GM18861 (cell line): ENCODE results near the gene RET.

Experiments
- ATAC-seq: cut with Tn5 transposase; IDR thresholded peaks from one replicate; pipeline ENCODE4 v1.9.1; 2021; ENCODE audit not compliant: unreplicated experiment

The RET gene

GRCh38 chr10:43076876-43077420, at the start of gene RET:
TSS of gene RET (plus strand) at chr10:43077069. CDS start at chr10:43077259, 190 bp downstream.
- no peak for ATAC-seq

GRCh38 chr10:43027331-43027955, 49.4 kb upstream of the RET start:
- ATAC-seq, result no peak

DNA sequence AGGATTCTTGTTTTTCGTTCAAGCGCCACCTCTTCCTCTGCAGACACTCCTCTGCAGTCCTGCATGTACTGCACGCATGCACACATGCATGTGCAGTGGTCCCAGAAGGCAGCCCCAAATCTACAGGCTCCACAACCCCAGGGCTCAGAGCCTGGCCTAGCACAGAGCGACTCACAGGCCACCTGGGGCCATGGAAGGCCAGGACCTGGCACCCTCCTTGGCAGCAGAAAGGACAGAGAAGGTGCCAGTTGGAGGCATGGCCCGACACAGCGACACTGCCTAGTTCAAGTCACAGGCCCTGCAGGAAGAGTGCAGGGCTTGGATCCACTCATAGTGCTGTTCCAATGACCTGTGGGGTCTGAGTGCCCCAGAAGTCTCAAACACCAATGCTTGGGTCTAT, 48.7 kb upstream of the RET start:
- ATAC-seq, result no peak

- no peak for ATAC-seq
Observed at GRCh38 chr10:43029043-43029442, 47.8 kb upstream of the RET start.

GRCh38 chr10:43032613-43033012, 44.3 kb upstream of the RET start:
- no peak for ATAC-seq

DNA sequence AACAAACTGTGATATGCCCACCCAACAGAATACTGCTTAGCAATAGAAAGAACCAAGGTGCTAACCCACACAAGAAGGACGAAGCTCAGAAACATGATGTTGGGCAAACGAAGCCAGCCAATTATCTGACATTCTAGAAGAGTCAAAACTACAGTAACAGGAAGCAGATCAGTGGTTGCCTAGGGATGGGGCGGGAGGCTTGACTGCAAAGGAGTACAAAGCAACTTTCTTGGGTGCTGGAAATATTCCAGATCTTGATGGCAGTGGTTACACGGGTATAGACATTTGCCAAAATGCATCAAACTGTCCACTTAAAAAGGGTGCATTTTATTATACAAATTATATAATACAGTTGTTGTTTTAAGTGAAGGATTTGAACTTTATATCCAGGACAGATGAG, 41.1 kb upstream of the RET start:
- no peak for ATAC-seq

GRCh38 chr10:43036481-43037428, 40.1 kb upstream of the RET start:
- no peak for ATAC-seq

DNA sequence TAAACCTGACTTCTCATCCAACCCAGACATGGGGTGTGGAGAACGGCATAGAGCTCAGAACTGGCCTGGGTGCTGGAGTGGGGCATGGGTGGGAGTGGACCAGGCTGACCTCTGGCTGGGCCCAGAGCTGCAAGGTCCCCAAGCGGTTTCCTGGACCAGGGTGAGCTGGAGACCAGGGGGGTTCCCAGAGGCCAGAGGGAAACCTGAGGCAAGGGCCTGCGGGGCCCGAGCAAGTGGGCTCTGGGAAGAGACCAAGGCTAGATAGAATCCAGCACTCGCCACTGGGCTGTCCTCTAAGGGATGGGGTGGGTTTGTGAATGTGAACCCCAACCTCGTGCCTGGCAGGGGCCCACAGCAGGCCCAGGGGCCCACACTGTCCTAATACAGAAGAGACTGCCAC, 39.4 kb upstream of the RET start:
- no peak for ATAC-seq

DNA sequence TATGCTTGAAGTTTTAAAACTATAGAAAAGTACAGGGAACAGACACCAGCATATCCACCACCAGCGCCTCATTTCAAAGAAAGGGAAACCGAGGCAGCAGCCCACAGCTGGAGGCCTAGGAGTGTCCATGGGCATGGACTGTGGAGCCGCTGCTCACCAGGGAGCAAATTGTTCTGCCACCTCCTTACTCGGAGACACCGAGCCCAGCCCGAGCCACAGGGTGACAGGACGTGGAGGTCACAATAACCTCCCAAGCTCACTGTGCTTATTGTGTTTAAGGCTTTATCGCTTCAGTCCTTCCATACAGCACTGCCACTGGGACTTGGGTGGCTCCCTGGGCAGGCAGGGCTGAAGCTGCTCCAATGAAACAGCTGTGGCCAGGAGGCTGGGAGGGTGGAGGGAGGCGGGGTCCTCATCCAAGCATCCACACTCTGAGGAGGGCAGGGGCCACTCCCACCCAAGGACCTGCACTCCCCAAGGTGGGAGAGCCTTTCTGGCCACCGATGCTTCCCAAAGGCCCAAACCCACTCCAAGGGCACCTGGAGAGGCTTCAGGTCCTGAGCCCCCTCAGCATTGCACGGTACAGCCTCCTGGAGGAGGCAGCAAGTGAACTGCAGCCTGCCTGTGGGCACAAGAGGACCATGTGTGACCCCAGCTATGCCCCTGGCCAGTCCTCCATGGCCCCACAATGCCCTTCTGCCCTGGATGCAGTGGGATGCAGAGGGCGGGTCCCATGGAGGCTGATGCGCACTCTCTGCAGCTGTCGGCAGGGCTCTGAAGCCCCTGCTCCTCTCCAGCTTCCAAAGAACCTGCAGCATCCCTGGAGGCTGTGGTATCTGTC, 38.7 kb upstream of the RET start:
- ATAC-seq, result no peak

DNA sequence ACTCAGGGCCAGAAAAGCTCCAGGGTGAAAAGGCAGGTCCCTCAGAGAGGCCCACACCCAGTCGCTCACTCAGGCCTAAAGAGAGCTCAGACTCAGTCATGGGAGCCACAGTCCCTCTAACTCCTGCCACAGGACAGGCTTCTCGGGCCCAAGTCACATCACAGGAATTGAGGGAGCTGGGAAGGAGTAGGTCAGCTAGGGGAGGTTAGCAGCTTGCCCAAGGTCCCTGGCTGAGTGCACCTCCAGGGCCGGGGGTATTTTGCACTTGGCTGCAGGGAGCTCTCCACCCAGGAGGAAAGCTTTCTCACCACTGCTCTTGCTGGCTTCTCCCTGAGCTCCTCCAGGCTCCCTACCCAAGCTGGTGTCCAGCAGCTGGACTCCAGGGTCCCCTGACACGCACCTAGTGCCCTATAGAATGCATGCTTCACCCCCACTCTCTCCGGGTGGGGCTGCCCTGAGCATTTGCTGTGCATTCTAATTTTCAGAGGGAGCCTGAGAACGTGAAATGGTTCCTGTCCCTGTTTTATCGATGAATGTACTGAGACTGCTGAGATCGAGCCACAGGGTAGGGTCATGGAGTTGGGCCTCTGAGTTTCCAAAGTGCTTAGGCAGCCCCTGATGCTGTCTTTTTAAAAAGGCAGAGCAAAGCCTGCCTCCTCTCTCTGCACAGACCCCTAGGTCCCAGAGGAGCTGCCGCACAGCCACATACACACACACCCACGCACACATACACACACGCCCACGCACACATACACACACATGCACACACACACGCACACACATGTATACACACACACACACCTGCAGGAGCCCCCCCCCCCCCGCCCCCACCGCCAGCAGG, 37.9 kb upstream of the RET start:
- no peak for ATAC-seq

GRCh38 chr10:43039624-43040481, 37.0 kb upstream of the RET start:
- no peak for ATAC-seq

DNA sequence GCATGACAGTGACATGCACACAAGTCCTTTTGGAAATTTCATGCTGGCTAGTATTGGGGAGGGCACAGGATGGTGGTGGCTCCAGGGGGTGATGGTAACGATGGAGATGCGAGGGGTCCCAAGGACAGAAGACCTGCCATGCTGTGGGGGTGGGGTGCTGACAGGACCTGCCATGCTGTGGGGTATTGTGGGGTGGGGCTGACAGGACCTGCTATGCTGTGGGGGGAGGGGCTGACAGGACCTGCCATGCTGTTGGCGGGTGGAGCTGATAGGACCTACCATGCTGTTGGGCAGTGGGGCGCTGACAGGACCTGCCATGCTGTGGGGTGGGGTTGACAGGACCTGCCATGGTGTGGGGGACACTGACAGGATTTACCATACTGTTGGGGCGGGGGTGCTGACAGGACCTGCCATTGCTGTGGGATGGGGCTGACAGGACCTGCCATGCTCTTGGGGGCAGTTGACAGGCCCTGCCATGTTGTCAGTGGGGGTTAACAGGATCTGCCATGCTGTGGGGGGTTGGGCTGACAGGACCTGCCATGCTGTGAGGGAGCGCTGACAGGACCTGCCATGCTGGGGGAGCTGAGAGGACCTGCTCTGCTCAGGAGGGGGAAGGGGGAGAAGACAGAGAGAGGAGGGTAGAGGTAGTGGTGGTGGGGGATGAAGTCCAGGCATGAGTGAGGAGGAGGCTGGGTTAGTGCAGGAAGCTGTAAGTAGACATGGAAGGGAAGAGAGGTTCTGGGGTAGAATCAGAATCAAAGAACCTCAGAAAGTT, 36.2 kb upstream of the RET start:
- no peak for ATAC-seq

- ATAC-seq, result no peak
Observed at GRCh38 chr10:43041422-43042342, 35.2 kb upstream of the RET start.

- ATAC-seq, result no peak
Observed at GRCh38 chr10:43042503-43043341, 34.1 kb upstream of the RET start.

DNA sequence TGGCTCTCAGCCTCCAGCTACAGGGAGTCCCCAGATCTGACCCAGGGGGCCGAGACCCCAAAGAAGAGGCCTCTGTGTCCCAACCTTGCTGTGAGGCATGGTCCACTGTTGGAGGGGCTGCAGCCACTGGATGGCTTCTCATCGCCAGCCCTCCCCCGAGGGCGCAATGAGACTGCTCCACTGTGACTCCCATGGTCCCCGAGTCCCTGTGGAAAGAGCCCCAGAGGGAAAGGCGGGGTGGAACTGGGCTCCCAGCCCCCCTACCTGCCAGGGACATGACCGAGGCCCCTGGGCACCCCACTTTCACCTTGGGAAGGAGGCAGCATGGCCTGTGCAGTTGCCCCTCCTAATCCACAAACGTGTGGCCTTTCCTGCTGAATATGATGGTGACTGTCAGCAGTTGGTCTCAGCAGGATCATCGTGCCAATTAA, 33.5 kb upstream of the RET start:
- ATAC-seq, result no peak

GRCh38 chr10:43043773-43044447, 33.0 kb upstream of the RET start:
- ATAC-seq, result no peak
